Adrenal gland (tissue), 5 donors: Measurements from ENCODE around the gene ST6GALNAC5.

ENCODE experiments used
- POLR2A ChIP-seq, 2 donors: fragments of 450-650 bp; IDR thresholded peaks; one replicate each; pipeline ENCODE4 v1.6.1; 2017; ENCODE audit warnings: antibody characterized with exemption in 2 of 2, mild to moderate bottlenecking in 2 of 2, moderate library complexity in 1 of 2
- TF ChIP-seq, protein P1 (sequence below), 6 experiments: fragments of 450-650 bp in 4 of 6; fragments of 200-600 bp in 2 of 6; sonication (generic) in 1 of 6; IDR thresholded peaks; 1 replicate in 5 of 6; 2 replicates in 1 of 6; pipeline versions ENCODE4 v1.5.1 to v1.8.0; 2016 to 2021; ENCODE audit warnings: antibody characterized with exemption in 6 of 6, mild to moderate bottlenecking in 2 of 6, moderate library complexity in 1 of 6
- donor health status: DM: no; HTN: no; CAD: no.

DNA sequence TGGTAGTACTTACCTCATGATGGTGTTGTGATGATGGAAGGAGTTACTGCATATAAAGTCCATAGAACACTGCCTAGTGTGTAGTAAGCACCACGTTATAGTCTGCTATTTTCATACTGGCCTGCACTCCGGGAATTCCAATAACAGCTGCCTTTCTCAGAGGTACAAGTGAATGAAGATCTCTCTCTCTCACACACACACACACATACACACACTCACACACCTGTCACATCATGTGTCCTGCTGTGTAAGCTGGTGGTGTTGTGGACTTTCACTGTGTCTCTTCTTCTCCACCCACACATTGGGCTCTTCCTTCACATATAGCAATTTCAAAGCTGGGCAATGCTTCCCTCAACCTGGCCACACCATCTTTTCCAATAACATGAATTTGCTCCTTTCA lies 33.4 kb upstream of the ST6GALNAC5 start:
- TF ChIP-seq, protein P1, sequence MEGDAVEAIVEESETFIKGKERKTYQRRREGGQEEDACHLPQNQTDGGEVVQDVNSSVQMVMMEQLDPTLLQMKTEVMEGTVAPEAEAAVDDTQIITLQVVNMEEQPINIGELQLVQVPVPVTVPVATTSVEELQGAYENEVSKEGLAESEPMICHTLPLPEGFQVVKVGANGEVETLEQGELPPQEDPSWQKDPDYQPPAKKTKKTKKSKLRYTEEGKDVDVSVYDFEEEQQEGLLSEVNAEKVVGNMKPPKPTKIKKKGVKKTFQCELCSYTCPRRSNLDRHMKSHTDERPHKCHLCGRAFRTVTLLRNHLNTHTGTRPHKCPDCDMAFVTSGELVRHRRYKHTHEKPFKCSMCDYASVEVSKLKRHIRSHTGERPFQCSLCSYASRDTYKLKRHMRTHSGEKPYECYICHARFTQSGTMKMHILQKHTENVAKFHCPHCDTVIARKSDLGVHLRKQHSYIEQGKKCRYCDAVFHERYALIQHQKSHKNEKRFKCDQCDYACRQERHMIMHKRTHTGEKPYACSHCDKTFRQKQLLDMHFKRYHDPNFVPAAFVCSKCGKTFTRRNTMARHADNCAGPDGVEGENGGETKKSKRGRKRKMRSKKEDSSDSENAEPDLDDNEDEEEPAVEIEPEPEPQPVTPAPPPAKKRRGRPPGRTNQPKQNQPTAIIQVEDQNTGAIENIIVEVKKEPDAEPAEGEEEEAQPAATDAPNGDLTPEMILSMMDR (IDR thresholded peaks at IDR 0.05) = no peak
- no peak for TF ChIP-seq POLR2A (IDR thresholded peaks at IDR 0.05)
